GM18526 (cell line): Measurements from ENCODE around the gene SERP1.

ENCODE experiments used
- POLR2A ChIP-seq: IDR thresholded peaks from 3 replicates; pipeline ENCODE4 v1.6.1; 2011; ENCODE audit not compliant: insufficient read length; ENCODE audit errors: extremely low read depth

Gene SERP1

DNA sequence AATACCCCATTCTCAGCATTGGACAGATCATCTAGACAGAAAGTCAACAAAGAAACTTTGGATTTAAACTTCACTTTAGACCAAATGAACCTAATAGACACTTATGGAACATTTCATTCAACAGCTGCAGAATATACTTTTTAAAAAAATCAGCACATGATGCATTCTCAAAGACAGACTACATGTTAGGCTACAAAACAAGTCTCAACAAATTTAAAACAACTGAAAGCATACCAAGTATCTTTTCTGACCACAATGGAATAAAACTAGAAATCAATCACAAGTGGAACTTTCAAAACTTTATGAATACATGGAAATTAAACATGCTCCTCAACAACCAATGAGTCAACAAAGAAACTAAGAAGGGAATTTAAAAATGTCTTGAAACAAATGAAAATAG is 37.9 kb downstream of the SERP1 start:
- no peak for TF ChIP-seq POLR2A

DNA sequence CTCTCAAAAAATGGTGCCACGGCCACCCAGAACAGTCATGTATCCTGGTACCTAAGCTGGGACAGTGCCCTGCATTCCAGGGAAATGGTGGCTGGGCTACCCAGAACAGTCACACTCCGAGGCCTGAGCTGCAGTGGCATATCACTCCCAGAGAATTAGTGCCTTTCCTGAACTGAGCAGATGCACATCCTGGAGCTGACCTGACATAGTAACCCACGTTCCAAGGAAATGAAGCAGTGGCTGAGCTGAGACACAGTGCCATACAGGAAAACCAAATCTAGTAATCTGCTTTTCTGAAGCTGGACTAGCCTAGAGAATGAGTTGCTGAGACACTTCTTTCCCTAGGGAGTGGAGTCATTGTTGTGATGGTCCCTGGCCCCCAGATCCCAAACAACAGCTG is 41.8 kb downstream of the SERP1 start:
- no peak for TF ChIP-seq POLR2A

DNA sequence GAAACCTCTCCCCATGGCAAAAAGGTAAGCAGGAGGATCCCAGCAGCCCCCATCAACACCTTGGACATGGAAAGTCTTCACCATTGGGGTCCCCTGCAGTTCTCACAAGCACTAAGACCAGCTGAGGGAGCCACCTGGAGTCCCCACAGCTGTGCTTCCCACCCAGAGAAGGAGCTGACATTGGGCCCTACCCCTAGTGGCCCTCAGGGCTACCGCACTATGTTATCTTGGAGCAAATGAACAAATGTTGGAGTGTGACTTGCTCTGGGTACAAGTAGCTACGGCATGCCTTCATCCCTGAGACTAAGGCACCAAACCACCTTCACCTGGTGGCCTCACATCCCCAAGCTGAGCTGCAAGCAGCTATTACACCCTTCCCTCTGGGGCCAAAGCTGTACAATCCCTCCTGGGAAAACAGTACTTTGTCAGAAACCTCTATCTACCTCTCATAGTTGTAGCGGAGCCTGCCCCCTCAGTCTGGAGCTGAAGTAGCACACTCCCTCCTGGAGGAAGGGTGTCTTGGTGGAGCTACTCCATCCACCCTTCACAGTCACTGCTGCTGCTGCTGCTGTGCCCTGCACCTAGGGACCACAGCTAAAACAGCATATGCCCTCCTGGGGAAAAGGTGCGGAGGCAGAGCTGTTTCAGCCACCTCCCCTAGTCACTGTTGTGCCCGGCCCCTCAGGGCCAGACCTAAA is 42.7 kb downstream of the SERP1 start:
- TF ChIP-seq POLR2A, result no peak

DNA sequence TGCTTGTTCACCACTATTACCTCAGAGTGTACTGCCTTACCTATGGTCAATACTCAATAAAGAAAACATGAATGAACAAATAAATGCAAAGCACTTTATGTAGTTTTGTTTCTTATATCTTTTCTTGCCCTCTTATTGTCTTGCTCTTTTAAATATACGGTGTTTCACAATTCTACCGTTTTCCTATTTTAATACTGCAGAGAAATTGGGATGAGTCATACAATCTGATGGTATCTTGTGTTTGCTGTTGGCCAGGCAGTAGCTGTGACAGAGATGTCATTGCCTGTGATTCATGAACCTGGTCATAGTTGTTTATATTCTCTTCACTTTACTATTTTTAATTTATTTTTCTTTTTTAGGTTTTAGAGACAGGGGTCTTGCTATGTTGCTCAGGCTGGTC is 48.3 kb downstream of the SERP1 start:
- TF ChIP-seq POLR2A, result no peak

DNA sequence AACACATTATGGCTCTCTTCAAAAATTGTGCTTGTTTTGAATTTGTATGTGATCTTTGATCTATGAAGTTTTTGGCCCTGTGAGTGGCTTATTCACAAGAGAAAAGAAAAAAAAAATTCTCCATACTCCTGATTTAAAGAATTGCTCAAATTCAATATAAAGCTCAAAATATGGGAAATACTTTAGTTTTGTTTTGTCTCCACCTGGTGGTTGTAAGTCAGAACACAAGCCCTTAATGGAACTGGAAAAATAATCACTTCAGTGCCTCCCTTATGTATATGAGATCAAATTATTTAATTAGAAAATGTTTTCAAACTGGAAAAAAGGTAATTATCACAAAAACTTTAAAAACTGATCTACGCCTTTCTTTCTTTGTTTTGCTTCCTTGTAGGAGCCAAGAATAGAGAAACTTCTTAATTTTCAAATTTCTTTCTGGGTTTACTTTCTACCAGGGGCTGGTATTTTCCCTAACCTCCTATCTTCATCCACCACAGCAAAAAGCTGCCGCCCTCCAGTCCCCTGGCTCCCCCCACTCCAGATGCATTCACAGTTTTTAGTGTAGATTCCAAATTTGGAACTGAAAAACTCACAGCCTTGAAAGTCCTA is 50.6 kb downstream of the SERP1 start:
- TF ChIP-seq POLR2A, result no peak

DNA sequence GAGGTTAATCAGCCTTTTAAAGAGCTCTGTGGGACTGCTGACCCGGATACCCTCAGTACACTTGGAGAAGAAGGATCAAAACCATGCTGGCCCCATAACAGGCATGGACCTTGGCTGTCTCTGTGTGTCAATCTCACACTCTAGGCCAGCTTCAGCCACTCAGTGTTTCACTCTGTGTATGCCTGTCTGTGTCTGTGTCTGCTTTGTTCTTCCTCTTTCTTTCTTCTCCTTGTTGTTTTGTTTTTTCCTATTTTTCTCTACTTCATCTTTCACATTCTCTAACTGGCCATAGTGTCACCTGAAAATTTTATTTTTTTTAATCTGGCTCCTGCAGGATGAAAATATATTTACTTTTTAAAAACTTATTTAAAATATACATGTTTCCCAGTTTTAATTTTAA is 51.1 kb downstream of the SERP1 start:
- no peak for TF ChIP-seq POLR2A

DNA sequence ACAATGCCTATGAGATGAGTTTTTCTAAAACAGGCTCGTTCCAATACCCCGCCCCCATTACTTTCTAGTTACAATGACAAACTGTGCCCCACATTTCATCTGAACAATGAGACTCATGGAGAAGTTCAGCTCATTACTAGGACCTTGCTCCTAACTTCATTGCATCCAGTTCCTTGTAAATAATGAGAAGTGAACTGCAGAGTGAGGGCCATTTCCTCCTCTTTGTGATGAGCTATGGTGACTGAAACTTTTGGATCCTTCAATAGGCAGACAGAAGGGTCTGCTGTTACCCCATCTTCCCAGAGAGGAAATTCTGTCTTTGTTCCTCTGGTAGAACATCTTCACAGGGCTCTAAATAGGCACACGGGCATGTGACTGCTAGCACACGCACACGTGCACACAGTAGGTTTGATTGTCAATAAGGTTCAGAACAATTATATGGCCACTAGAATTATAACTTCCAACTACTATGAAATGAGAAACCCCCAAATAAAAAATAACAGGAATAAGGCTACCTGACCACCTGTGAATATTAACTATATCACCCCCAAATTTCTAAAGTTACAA is 51.8 kb downstream of the SERP1 start:
- TF ChIP-seq POLR2A, result no peak
